HepG2 (cell line): ENCODE results near the gene CDH19. TPM values are rescaled to one million over a fixed set of nuclear protein-coding genes. Genes with fewer than 3 reads are reported as not detected.

Experiments
- ARHGAP35 ChIP-seq: sonication (generic); formaldehyde crosslinking; IDR thresholded peaks from 2 replicates; pipeline ENCODE4 v1.9.0; 2022; ENCODE audit warnings: mild to moderate bottlenecking, inconsistent platforms, moderate library complexity, missing genetic modification reagents, borderline replicate concordance
- BRCA1 ChIP-seq: sonication (generic); formaldehyde crosslinking; IDR thresholded peaks from 2 replicates; pipeline ENCODE4 v1.4.0; 2020; ENCODE audit warnings: missing genetic modification reagents
- HMGA1 ChIP-seq: sonication (generic); formaldehyde crosslinking; conservative IDR thresholded peaks from 2 replicates; pipeline ENCODE4 v1.4.0; 2020; ENCODE audit warnings: missing genetic modification reagents
- HNRNPLL ChIP-seq: fragments of 200-400 bp; formaldehyde crosslinking; IDR thresholded peaks from 2 replicates; pipeline ENCODE4 v1.6.1; 2017; ENCODE audit warnings: mild to moderate bottlenecking, low read depth, low read length; ENCODE audit not compliant: poor library complexity, severe bottlenecking
- PRDM4 ChIP-seq: sonication (generic); formaldehyde crosslinking; IDR thresholded peaks from 2 replicates; pipeline ENCODE4 v1.9.0; 2021; ENCODE audit warnings: missing genetic modification reagents, borderline replicate concordance
- RXRA ChIP-seq: sonication (generic); formaldehyde crosslinking; IDR thresholded peaks from 2 replicates; pipeline ENCODE4 v1.5.1; 2020; ENCODE audit warnings: missing genetic modification reagents
- TFE3 ChIP-seq: IDR thresholded peaks from 2 replicates; pipeline ENCODE4 v1.6.1; 2016
- ZNF160 ChIP-seq: sonication (generic); formaldehyde crosslinking; IDR thresholded peaks from 2 replicates; pipeline ENCODE4 v1.8.0; 2022; ENCODE audit warnings: mild to moderate bottlenecking, inconsistent platforms, missing genetic modification reagents
- ZNF33A ChIP-seq: sonication (generic); formaldehyde crosslinking; IDR thresholded peaks from 2 replicates; pipeline ENCODE4 v1.5.1; 2020; ENCODE audit warnings: missing genetic modification reagents, mild to moderate bottlenecking, moderate library complexity, borderline replicate concordance
- polyA plus RNA-seq, 8 experiments: library from polyadenylated mRNA; depleted of rRNA in 3 of 8; stranded (reverse) in 7 of 8; unstranded in 1 of 8; fragments of >200 nt; fragmentation: Illumina TruSeq in 4 of 8; extraction: Trizol in 4 of 8; gene quantifications; 2 replicates each; pipeline versions ENCODE4 v1.2.1 to v1.2.3, GENCODE V29; 2011 to 2016; ENCODE audit warnings: low read depth in 4 of 8, missing spikeins in 1 of 8, mixed read lengths in 1 of 8; ENCODE audit not compliant: insufficient read depth in 1 of 8
- total RNA-seq, 5 experiments: library from RNA; depleted of rRNA; stranded (reverse); fragments of >200 nt; fragmentation: Illumina TruSeq; extraction: Trizol; gene quantifications; 2 replicates each; pipeline ENCODE4 v1.2.3, GENCODE V29; 2016; ENCODE audit warnings: low read depth in 1 of 5
- TF ChIP-seq, protein P1 (sequence below): fragments of 450-650 bp; IDR thresholded peaks from 2 replicates; pipeline ENCODE4 v1.6.1; 2017; ENCODE audit warnings: mild to moderate bottlenecking
- TF ChIP-seq, protein P2 (sequence below): sonication (generic); formaldehyde crosslinking; IDR thresholded peaks from 2 replicates; pipeline ENCODE4 v1.4.0; 2020; ENCODE audit warnings: missing genetic modification reagents

CDH19 gene
- total and polyA plus RNA-seq, 2 of the 13 experiments (the other 11 are each of a cell fraction or from before 2014, with no cell fraction given), result not detected

DNA sequence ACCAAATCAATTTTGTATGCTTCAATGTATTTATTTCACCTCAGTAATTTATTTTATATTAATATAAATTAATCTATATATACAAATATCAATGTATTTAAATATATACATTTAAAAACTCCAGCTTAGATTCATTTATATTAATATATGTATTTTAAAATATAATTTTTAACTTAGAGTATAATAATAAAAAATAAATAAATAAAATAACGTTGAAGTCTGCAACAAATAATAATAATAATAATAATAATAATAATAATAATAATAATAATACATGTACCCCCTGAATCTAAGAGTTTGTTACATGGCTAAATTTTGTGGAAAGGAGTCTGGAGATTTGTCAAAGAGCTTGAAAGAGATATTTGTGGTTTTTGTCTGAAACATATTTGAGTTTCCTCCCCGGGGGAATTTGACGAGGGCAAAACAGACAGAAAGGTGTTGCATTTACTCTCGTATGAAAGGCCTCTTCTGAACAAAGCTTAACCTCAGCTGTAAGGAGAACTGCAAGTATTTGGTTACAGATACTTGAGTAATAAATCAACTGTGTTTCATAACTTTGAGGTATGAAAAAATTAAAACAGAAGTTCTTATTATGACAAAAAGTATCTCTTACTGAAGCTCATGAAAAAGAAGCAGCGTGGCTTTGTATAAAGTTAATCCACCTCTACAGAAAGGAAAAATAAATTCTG lies 93.4 kb downstream of the CDH19 start (continued):
- TF ChIP-seq HMGA1 (CRISPR knock-in tag) (no peak), ZNF33A (CRISPR knock-in tag) (no peak), RXRA (CRISPR knock-in tag) (no peak), PRDM4 (CRISPR knock-in tag) (no peak), HNRNPLL (no peak), ARHGAP35 (CRISPR knock-in tag) (no peak), BRCA1 (CRISPR knock-in tag) (no peak), ZNF160 (no peak), TFE3 (no peak)
- TF ChIP-seq, protein P1, sequence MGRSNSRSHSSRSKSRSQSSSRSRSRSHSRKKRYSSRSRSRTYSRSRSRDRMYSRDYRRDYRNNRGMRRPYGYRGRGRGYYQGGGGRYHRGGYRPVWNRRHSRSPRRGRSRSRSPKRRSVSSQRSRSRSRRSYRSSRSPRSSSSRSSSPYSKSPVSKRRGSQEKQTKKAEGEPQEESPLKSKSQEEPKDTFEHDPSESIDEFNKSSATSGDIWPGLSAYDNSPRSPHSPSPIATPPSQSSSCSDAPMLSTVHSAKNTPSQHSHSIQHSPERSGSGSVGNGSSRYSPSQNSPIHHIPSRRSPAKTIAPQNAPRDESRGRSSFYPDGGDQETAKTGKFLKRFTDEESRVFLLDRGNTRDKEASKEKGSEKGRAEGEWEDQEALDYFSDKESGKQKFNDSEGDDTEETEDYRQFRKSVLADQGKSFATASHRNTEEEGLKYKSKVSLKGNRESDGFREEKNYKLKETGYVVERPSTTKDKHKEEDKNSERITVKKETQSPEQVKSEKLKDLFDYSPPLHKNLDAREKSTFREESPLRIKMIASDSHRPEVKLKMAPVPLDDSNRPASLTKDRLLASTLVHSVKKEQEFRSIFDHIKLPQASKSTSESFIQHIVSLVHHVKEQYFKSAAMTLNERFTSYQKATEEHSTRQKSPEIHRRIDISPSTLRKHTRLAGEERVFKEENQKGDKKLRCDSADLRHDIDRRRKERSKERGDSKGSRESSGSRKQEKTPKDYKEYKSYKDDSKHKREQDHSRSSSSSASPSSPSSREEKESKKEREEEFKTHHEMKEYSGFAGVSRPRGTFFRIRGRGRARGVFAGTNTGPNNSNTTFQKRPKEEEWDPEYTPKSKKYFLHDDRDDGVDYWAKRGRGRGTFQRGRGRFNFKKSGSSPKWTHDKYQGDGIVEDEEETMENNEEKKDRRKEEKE, result no peak
- TF ChIP-seq, protein P2, sequence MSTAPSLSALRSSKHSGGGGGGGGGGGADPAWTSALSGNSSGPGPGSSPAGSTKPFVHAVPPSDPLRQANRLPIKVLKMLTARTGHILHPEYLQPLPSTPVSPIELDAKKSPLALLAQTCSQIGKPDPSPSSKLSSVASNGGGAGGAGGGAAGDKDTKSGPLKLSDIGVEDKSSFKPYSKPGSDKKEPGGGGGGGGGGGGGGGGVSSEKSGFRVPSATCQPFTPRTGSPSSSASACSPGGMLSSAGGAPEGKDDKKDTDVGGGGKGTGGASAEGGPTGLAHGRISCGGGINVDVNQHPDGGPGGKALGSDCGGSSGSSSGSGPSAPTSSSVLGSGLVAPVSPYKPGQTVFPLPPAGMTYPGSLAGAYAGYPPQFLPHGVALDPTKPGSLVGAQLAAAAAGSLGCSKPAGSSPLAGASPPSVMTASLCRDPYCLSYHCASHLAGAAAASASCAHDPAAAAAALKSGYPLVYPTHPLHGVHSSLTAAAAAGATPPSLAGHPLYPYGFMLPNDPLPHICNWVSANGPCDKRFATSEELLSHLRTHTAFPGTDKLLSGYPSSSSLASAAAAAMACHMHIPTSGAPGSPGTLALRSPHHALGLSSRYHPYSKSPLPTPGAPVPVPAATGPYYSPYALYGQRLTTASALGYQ (CRISPR knock-in tag), result no peak
